Fibroblast of skin of abdomen (primary cell): ENCODE results near the gene EI24.

Experiments used
- DNase-seq: peaks from one replicate; pipeline ENCODE4 v3.0.0-alpha.2; 2013

Gene EI24

DNA sequence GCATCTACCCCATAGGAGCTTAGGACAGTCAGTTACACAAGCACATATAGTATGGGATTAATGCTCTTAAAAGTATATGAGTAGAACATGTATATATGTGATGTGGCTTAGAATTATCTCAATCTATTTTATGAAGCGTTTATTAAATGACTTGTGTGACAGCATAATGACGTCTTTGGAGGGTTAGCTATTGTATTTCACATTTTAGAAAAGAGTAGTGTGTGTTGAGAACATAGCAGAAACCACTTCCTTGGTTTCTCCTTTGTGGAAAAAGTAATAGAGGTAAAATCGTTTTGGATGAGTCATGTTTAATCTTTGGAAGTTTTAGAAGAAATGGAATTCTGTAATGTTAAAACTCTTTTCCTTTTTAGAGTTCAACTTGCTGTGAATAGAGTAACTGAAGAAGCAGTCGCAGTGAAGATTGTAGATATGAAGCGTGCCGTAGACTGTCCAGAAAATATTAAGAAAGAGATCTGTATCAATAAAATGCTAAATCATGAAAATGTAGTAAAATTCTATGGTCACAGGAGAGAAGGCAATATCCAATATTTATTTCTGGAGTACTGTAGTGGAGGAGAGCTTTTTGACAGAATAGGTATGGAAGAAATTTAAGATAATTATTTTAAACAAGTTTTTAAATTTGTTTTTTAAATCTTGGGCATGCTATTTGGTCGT, 58.1 kb downstream of the EI24 start:
- DNase-seq, result no peak
